PFSK-1 (cell line): Measurements from ENCODE around the gene ASAH2.

Experiments used
- FOXP2 ChIP-seq: optimal IDR thresholded peaks from 2 replicates; pipeline ENCODE3; 2011; ENCODE audit warnings: borderline replicate concordance, control low read depth, inconsistent platforms; ENCODE audit not compliant: insufficient read depth; ENCODE audit errors: extremely low read length, extremely low read depth
- POLR2AphosphoS5 ChIP-seq: IDR thresholded peaks from 2 replicates; pipeline ENCODE4 v1.6.1; 2012; ENCODE audit warnings: low read depth, mild to moderate bottlenecking, control low read depth, low read length, moderate library complexity
- SIN3A ChIP-seq: IDR thresholded peaks from 2 replicates; pipeline ENCODE4 v1.6.1; 2012; ENCODE audit warnings: mild to moderate bottlenecking, low read length, moderate library complexity, borderline replicate concordance; ENCODE audit not compliant: insufficient read depth
- TAF1 ChIP-seq: IDR thresholded peaks from 2 replicates; pipeline ENCODE4 v1.6.1; 2012; ENCODE audit warnings: low read length, control low read depth, borderline replicate concordance; ENCODE audit not compliant: insufficient read depth
- TF ChIP-seq, protein P1 (sequence below), 2 experiments: IDR thresholded peaks; 2 replicates each; pipeline versions ENCODE4 v1.6.1 to v1.8.0; 2011 to 2012; ENCODE audit warnings: low read depth in 2 of 2, low read length in 2 of 2, control low read depth in 1 of 2, inconsistent platforms in 1 of 2, mild to moderate bottlenecking in 1 of 2, moderate library complexity in 1 of 2; ENCODE audit not compliant: insufficient read depth in 1 of 2

The ASAH2 gene

DNA sequence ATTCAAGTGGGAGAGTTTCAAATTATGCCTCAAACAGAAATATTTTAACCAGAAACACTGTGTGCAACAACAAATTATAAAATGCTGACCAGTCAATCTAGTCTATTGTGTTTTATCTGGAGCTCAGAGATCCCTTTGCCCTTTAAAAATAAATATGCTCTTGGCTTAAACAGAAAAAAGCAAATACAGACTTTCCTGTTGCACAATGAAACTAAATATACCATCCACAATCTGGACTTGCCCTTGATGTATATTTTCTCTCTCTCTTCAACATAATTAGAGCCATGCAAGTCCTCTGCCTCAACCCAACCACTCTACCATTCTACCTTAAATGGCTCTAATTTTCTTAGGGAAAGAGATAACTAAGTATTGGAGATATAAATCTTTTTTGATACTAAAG, 34.9 kb downstream of the ASAH2 start:
- TF ChIP-seq, protein P1, sequence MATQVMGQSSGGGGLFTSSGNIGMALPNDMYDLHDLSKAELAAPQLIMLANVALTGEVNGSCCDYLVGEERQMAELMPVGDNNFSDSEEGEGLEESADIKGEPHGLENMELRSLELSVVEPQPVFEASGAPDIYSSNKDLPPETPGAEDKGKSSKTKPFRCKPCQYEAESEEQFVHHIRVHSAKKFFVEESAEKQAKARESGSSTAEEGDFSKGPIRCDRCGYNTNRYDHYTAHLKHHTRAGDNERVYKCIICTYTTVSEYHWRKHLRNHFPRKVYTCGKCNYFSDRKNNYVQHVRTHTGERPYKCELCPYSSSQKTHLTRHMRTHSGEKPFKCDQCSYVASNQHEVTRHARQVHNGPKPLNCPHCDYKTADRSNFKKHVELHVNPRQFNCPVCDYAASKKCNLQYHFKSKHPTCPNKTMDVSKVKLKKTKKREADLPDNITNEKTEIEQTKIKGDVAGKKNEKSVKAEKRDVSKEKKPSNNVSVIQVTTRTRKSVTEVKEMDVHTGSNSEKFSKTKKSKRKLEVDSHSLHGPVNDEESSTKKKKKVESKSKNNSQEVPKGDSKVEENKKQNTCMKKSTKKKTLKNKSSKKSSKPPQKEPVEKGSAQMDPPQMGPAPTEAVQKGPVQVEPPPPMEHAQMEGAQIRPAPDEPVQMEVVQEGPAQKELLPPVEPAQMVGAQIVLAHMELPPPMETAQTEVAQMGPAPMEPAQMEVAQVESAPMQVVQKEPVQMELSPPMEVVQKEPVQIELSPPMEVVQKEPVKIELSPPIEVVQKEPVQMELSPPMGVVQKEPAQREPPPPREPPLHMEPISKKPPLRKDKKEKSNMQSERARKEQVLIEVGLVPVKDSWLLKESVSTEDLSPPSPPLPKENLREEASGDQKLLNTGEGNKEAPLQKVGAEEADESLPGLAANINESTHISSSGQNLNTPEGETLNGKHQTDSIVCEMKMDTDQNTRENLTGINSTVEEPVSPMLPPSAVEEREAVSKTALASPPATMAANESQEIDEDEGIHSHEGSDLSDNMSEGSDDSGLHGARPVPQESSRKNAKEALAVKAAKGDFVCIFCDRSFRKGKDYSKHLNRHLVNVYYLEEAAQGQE (IDR thresholded peaks at IDR 0.05; ENCODE audit: insufficient read depth in 1 of 2, low read depth in 2 of 2, low read length in 2 of 2) = no peak
- TF ChIP-seq SIN3A (no peak), POLR2AphosphoS5 (no peak), TAF1 (no peak), FOXP2 (no peak)

DNA sequence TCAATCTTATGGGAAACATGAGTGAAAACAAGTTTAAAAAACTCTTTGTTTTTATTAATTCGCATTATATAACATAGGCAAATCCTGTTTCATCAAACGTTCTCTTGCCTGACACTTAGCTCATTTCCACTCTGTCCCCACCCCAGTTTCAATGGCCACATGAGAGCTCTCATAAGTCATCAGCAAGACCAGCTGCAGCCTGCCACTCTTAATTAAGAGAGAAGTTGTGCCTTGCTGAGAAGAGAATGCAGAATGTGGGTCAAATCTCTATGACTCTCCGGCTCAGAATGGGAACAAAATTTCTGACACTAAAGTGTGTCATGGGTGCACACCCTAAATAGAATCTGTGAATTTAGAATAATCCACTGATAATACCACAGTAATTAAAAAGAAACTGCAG, 39.6 kb downstream of the ASAH2 start:
- TF ChIP-seq TAF1 = no peak
- no peak for TF ChIP-seq FOXP2
- TF ChIP-seq POLR2AphosphoS5 = no peak
- TF ChIP-seq SIN3A = no peak
- TF ChIP-seq, protein P1 (IDR thresholded peaks at IDR 0.05; ENCODE audit: insufficient read depth in 1 of 2, low read depth in 2 of 2, low read length in 2 of 2) = no peak

DNA sequence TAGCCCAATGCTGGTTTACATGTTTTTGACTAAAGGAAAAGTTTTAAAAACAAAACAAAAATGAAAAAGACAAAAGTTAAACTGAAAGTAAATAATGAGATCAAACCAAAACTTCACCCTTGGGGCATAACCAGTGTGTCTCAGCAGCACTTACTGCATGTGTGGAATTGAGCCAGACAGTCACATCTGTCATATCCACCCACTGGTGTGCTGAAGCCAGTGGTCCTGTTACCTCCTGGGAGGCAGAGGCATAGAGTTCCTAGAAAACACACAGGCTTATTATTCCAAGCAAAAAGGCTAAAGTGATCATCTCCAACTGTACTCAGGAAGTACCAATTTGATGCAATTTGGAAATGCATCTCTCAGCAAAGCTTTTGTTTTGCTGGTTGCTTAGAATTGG, 40.4 kb downstream of the ASAH2 start:
- TF ChIP-seq POLR2AphosphoS5 = no peak
- TF ChIP-seq FOXP2 = no peak
- TF ChIP-seq, protein P1 (IDR thresholded peaks at IDR 0.05; ENCODE audit: insufficient read depth in 1 of 2, low read depth in 2 of 2, low read length in 2 of 2) = no peak
